ENCODE results near the gene YTHDC1. TPM values are rescaled to one million over a fixed set of nuclear protein-coding genes. Genes with fewer than 3 reads are reported as not detected.

Gene YTHDC1
- total RNA-seq, 1 donor from 2014 or later, result 105 TPM

- Mint-ChIP-seq H3K4me3 (no peak overlapping the region), H3K27ac (no peak overlapping the region), H3K9me3 (no peaks in the 10 kb centered on the region), H3K27me3 (peaks cover 8% of the 10 kb centered on the region), H3K4me1 (ENCODE audit: unreplicated experiment) (no peaks in the 10 kb centered on the region), H3K36me3 (no peaks in the 10 kb centered on the region)
- TF ChIP-seq CTCF (conservative IDR thresholded peaks at IDR 0.05), result no peak
- DNase-seq (ENCODE audit: extremely low spot score, unreplicated experiment), result no peak
Measured at GRCh38 chr4:68264875-68265565, 84.9 kb downstream of the YTHDC1 start.

Other genes starting within 250 kb of the YTHDC1 start
- gene TMPRSS11F, start 220.2 kb downstream of the YTHDC1 start, total RNA-seq (ENCODE audit: low replicate concordance), result 0.31 and 0.69 TPM in 2 replicates
- gene TMPRSS11B, start 104.4 kb downstream of the YTHDC1 start, total RNA-seq (ENCODE audit: low replicate concordance), result 1.0 and 3.1 TPM in 2 replicates
- 2.0 and 7.3 TPM in 2 replicates for gene TMPRSS11E, start 97.4 kb upstream of the YTHDC1 start, total RNA-seq (ENCODE audit: low replicate concordance)
- gene UGT2B17, start 226.2 kb upstream of the YTHDC1 start, total RNA-seq (ENCODE audit: low replicate concordance), result 0.31 TPM in 1 of 2 replicates, not detected in the other

Data from type B pancreatic cell (in vitro differentiated cells).